Measurements from ENCODE around the gene NEK6.

GRCh38 chr9:124311283-124311682, 53.5 kb downstream of the NEK6 start:
- no peak for TF ChIP-seq SUZ12 (IDR thresholded peaks at IDR 0.05; ENCODE audit: extremely low read depth, insufficient read depth, insufficient read length)
- no peak for TF ChIP-seq ZNF274 (IDR thresholded peaks at IDR 0.05; ENCODE audit: low read depth, low read length)

All from NT2/D1 (cell line).